RWPE1 (cell line): ENCODE results near the gene DDX39A.

ENCODE experiments used
- CTCF ChIA-PET: fragments of 350-600 bp; sonication (Branson Sonifier 250); formaldehyde crosslinking; extraction: SDS; loops from one replicate; lab custom pipeline; 2021; lab: Yijun Ruan, JAX
- POLR2A ChIA-PET: fragments of 400-600 bp; formaldehyde crosslinking; extraction: SDS; loops from one replicate; lab custom pipeline; 2020; ENCODE audit warnings: antibody characterized with exemption; ENCODE audit not compliant: low non-redundant PET; lab: Yijun Ruan, JAX
- DNase-seq: peaks from one replicate; pipeline ENCODE4 v3.0.0; 2012; ENCODE audit warnings: low spot score
- H3K27ac ChIP-seq: fragments of 450-650 bp; 2 replicates; pipeline ENCODE4 v1.5.1; 2017
- CTCF ChIP-seq: fragments of 450-650 bp; conservative IDR thresholded peaks from 2 replicates; pipeline ENCODE4 v1.5.1; 2017; ENCODE audit warnings: low read depth, mild to moderate bottlenecking

DDX39A gene

DNA sequence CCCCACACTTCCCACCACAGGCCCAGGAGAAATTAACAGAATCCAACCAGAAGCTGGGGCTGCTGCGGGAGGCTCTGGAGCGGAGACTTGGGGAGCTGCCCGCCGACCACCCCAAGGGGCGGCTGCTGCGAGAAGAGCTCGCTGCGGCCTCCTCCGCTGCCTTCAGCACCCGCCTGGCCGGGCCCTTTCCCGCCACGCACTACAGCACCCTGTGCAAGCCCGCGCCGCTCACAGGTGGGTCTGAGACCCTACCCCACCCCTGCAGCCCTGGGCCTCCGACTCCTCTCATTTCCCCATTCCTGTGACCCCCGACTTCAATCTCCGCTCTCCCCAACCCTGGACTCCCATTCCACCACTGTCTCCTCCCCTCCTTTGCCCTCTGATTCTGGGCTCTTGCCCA, 31.7 kb upstream of the DDX39A start:
- ChIA-PET POLR2A (no interaction called here), CTCF (no interaction called here)
- no peak for DNase-seq
- no peak for TF ChIP-seq CTCF
- peak overlapping the region; percentile 9 for H3K27ac ChIP-seq

DNA sequence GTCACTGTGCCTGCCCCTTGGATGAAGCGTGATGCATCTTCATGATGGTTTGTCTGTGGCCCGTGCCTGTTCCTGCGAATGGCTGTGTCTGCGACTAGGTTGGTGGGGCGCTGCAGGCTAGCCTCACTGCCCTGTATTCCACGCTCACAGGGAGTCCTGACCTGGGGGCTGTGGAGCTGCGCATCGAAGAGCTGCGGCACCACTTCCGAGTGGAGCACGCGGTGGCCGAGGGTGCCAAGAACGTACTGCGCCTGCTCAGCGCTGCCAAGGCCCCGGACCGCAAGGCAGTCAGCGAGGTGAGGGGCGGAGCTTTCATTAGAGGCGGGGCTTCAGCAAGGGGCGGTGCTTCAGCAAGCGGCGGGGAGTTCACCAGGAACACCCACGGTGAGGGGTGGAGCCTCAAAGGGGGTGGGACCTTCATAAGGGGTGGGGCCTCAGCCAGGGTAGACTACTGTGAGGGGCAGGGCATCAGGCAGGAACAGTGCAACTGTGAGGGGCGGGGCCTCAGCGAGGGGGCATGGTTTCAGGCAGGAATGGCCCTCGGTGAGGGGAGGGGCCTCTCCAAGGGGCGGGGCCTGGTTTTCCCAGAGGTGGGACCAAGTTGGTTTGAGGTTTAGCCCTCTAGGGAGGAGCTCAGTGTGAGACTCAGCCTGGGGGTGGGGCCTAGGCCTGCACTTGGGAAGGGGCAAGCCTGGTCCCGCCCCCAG, 31.2 kb upstream of the DDX39A start:
- H3K27ac ChIP-seq = peak overlapping the region; percentile 9
- POLR2A ChIA-PET = no interaction called here
- CTCF ChIA-PET = no interaction called here
- DNase-seq = peak; percentile 79
- no peak for TF ChIP-seq CTCF

DNA sequence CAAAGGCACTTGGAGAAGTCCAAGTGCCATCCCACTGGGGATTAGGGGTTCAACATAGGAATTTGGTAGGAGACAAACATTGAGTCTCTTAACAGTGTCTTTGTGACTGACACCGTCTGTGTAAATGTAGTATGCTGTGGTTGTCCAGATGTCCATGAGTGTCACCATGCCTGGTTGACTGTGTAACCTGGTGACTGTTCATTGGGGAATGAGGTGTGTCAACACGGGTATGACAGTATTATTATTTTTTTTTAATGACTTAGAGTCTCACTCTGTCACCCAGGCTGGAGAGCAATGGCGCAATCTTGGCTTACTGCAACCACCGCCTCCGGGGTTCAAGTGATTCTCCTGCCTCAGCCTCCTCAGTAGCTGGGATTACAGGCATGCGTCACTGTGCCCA, 30.2 kb upstream of the DDX39A start:
- POLR2A ChIA-PET = no interaction called here
- CTCF ChIA-PET = no interaction called here
- peak overlapping the region; percentile 9 for H3K27ac ChIP-seq
- no peak for TF ChIP-seq CTCF
- DNase-seq = no peak

DNA sequence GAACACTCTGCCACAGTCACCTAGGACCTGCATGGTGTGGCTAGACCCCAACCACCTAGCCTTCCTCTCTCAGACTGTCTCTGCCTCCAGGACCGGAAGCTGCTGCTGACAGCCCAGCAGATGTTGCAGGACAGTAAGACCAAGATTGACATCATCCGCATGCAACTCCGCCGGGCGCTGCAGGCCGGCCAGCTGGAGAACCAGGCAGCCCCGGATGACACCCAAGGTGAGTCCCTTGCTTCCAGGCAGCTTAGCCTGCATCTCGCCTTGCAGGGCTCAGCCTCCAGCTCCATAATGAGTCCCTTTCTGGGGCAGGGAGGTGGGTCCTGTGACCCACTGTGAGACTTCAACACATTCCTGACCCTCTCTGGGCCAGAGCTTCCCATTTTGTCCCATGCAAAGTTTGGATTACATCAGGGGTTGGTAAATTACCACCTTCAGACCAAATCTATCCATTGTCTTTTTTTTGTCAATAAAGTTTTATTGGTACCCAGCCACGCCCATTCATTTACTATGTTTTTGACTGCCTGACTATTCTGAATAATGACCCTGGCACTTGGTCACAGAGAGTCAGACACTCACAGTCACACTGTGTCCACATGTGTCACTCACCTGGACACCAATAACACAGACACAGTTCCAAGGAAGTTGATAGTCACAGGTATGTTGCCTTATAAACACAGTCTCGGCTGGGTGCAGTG, 27.3 kb upstream of the DDX39A start:
- ChIA-PET CTCF (interaction anchor here (0.6 kb wide), 2 partner anchors 15 to 33 kb away, joined by 3 to 4 read pairs; no protein-coding TSS in a partner anchor), POLR2A (no interaction called here)
- DNase-seq = no peak
- H3K27ac ChIP-seq = peak overlapping the region; percentile 14; the same call in 1 of the 2 replicates
- TF ChIP-seq CTCF = no peak

DNA sequence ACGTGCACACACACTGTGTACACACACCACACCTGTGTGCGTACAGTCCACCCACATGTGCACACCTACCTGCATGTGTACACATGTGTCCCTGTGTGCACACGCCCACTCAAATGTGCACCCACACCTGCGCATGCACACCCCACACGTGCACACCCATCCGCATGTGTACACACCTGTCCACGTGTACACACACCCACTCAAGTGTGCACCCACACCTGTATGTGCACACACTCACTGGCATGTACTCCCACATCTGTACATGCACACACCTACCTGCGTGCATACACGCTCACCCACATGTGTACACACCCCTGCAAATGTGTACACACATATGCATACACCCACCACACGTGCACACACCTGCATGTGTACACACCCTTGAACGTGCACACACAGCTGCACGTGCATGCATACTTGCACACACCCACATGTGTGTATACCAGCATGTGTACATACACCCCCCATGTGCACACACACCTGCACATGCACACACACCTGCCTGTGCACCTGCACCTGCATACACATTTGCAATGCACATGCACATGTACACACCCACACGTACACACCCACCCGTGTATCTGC, 24.6 kb upstream of the DDX39A start:
- no peak for DNase-seq
- H3K27ac ChIP-seq = peak overlapping the region; percentile 16
- TF ChIP-seq CTCF = no peak
- CTCF ChIA-PET = no interaction called here
- POLR2A ChIA-PET = no interaction called here

DNA sequence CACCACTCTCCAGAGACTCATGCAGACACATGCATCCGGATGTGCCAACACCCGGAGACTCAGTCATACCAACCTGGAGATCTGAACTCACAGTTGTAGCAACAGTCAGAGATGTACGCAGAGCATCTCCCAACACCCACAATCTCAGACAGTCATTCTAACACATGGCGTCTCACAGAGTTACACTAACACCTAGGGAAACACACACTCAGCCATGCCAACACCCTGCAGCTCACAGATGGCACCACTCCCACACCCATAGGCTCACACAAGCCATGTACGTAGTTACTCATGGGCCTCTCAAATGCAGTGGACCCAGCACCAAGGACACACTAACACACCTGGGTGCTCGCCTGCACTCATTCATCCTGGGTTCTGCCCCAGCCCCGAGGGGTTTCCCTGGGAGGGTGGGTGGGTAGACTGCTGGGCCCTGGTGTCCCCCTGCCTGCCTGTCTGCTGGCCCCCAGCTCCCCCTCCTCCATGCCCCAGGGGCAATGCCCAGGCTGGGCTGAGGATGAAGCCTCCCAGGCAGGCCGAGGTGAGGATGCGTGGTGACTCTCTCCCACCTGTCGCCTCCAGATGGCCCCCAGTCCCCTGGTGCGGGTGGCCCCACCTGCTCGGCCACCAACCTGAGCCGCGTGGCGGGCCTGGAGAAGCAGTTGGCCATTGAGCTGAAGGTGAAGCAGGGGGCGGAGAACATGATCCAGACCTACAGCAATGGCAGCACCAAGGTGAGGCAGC, 23.9 kb upstream of the DDX39A start:
- DNase-seq = no peak
- ChIA-PET CTCF (interaction anchor here (0.6 kb wide), 1 partner anchor 25 kb away, joined by 3 read pairs; no protein-coding TSS in a partner anchor), POLR2A (no interaction called here)
- peak overlapping the region; percentile 16 for H3K27ac ChIP-seq
- no peak for TF ChIP-seq CTCF
